WTC11 (cell line): ENCODE results near the gene PCID2. TPM values are rescaled to one million over a fixed set of nuclear protein-coding genes. Genes with fewer than 3 reads are reported as not detected.

ENCODE experiments used
- ATAC-seq: fragments of 200-7000 bp; cut with Tn5 transposase; 2 replicates; pipeline ENCODE4 v1.10.0; 2021; ENCODE audit warnings: mild to moderate bottlenecking, moderate library complexity
- CTCF ChIA-PET: fragments of 300-600 bp; sonication (Branson Sonifier 250); formaldehyde crosslinking; loops from one replicate; lab custom pipeline; 2021; ENCODE audit warnings: antibody characterized with exemption; lab: Charles Lee
- POLR2A ChIA-PET: fragments of 350-600 bp; sonication (Branson Sonifier 250); formaldehyde crosslinking; loops from one replicate; lab custom pipeline; 2021; ENCODE audit warnings: antibody characterized with exemption; lab: Charles Lee
- DNase-seq: peaks from one replicate; pipeline ENCODE4 v3.0.0; 2021; ENCODE audit warnings: low spot score
- H3K27ac Mint-ChIP-seq: 2 replicates; pipeline ENCODE4 v1.8.0; 2021; ENCODE audit warnings: mixed read lengths
- H3K27me3 Mint-ChIP-seq: 2 replicates; pipeline ENCODE4 v1.8.0; 2021; ENCODE audit warnings: low read depth, mild to moderate bottlenecking, moderate library complexity, mixed read lengths
- H3K36me3 Mint-ChIP-seq: 2 replicates; pipeline ENCODE4 v1.8.0; 2021; ENCODE audit warnings: mixed read lengths
- H3K4me1 Mint-ChIP-seq: 2 replicates; pipeline ENCODE4 v1.8.0; 2022; ENCODE audit warnings: mixed read lengths
- H3K4me3 Mint-ChIP-seq: 2 replicates; pipeline ENCODE4 v1.8.0; 2021; ENCODE audit warnings: mild to moderate bottlenecking, moderate library complexity, mixed read lengths
- H3K9me3 Mint-ChIP-seq: 2 replicates; pipeline ENCODE4 v1.8.0; 2021; ENCODE audit warnings: mixed read lengths
- CREM ChIP-seq: sonication (generic); formaldehyde crosslinking; IDR thresholded peaks from 2 replicates; pipeline ENCODE4 v1.8.1; 2022; ENCODE audit warnings: mild to moderate bottlenecking, missing genetic modification reagents, moderate library complexity
- FOXJ3 ChIP-seq: sonication (generic); formaldehyde crosslinking; IDR thresholded peaks from 2 replicates; pipeline ENCODE4 v1.9.0; 2021; ENCODE audit warnings: missing genetic modification reagents, mild to moderate bottlenecking, borderline replicate concordance
- GTF2I ChIP-seq: fragments of 250-450 bp; sonication (Bioruptor Pico); conservative IDR thresholded peaks from 2 replicates; pipeline ENCODE4 v1.4.0; 2021; ENCODE audit warnings: mild to moderate bottlenecking
- MYBL2 ChIP-seq: sonication (generic); formaldehyde crosslinking; IDR thresholded peaks from 2 replicates; pipeline ENCODE4 v1.8.1; 2023; ENCODE audit warnings: mild to moderate bottlenecking, moderate library complexity, missing genetic modification reagents
- NFATC4 ChIP-seq: fragments of 250-450 bp; sonication (Bioruptor Pico); IDR thresholded peaks from 2 replicates; pipeline ENCODE4 v1.9.0; 2021; ENCODE audit warnings: mild to moderate bottlenecking
- NFYB ChIP-seq: sonication (generic); formaldehyde crosslinking; conservative IDR thresholded peaks from 2 replicates; pipeline ENCODE4 v1.8.0; 2022; ENCODE audit warnings: low read depth, missing genetic modification reagents
- RELA ChIP-seq: sonication (generic); formaldehyde crosslinking; IDR thresholded peaks from 2 replicates; pipeline ENCODE4 v1.8.1; 2022; ENCODE audit warnings: missing genetic modification reagents, mild to moderate bottlenecking, borderline replicate concordance
- SP1 ChIP-seq: sonication (generic); formaldehyde crosslinking; conservative IDR thresholded peaks from 2 replicates; pipeline ENCODE4 v1.8.1; 2022; ENCODE audit warnings: missing genetic modification reagents
- TEAD4 ChIP-seq: sonication (generic); formaldehyde crosslinking; IDR thresholded peaks from 2 replicates; pipeline ENCODE4 v1.8.0; 2022; ENCODE audit warnings: mild to moderate bottlenecking, missing genetic modification reagents
- ZNF423 ChIP-seq: fragments of 250-450 bp; sonication (Bioruptor Pico); IDR thresholded peaks from 2 replicates; pipeline ENCODE4 v2.1.2; 2022; ENCODE audit warnings: mild to moderate bottlenecking, moderate library complexity
- ZNF671 ChIP-seq: fragments of 250-450 bp; sonication (Bioruptor Pico); IDR thresholded peaks from 2 replicates; pipeline ENCODE4 v1.8.0; 2021; ENCODE audit warnings: mild to moderate bottlenecking
- total RNA-seq: library from RNA; stranded (reverse); gene quantifications from 3 replicates; pipeline ENCODE4 v1.2.3, GENCODE V29; 2021
- TF ChIP-seq, protein P1 (sequence below): sonication (generic); formaldehyde crosslinking; IDR thresholded peaks from 2 replicates; pipeline ENCODE4 v1.8.0; 2022; ENCODE audit warnings: mild to moderate bottlenecking, missing genetic modification reagents
- TF ChIP-seq, protein P2 (sequence below): sonication (generic); formaldehyde crosslinking; IDR thresholded peaks from 2 replicates; pipeline ENCODE4 v1.8.0; 2022; ENCODE audit warnings: mild to moderate bottlenecking, missing genetic modification reagents
- TF ChIP-seq, protein P3 (sequence below): sonication (generic); formaldehyde crosslinking; IDR thresholded peaks from 2 replicates; pipeline ENCODE4 v1.8.1; 2022; ENCODE audit warnings: mild to moderate bottlenecking, missing genetic modification reagents, moderate library complexity, borderline replicate concordance
- TF ChIP-seq, protein P4 (sequence below): sonication (generic); formaldehyde crosslinking; IDR thresholded peaks from 2 replicates; pipeline ENCODE4 v1.8.0; 2023; ENCODE audit warnings: mild to moderate bottlenecking, missing genetic modification reagents
- TF ChIP-seq, protein P5 (sequence below): sonication (generic); formaldehyde crosslinking; IDR thresholded peaks from 2 replicates; pipeline ENCODE4 v1.8.1; 2022; ENCODE audit warnings: missing genetic modification reagents, borderline replicate concordance
- TF ChIP-seq, protein P6 (sequence below): fragments of 250-450 bp; sonication (Bioruptor Pico); IDR thresholded peaks from 2 replicates; pipeline ENCODE4 v1.9.0; 2021; ENCODE audit warnings: mild to moderate bottlenecking
- TF ChIP-seq, protein P7 (sequence below): sonication (generic); formaldehyde crosslinking; IDR thresholded peaks from 2 replicates; pipeline ENCODE4 v1.8.0; 2022; ENCODE audit warnings: mild to moderate bottlenecking, missing genetic modification reagents
- TF ChIP-seq, protein P8 (sequence below): sonication (generic); formaldehyde crosslinking; IDR thresholded peaks from 2 replicates; pipeline ENCODE4 v1.8.1; 2023; ENCODE audit warnings: mild to moderate bottlenecking, missing genetic modification reagents
- TF ChIP-seq, protein P9 (sequence below): sonication (generic); formaldehyde crosslinking; IDR thresholded peaks from 2 replicates; pipeline ENCODE4 v1.8.1; 2023; ENCODE audit warnings: mild to moderate bottlenecking, moderate library complexity, missing genetic modification reagents

Gene PCID2
- total RNA-seq, 1 experiment from 2014 or later: 69.4 TPM

DNA sequence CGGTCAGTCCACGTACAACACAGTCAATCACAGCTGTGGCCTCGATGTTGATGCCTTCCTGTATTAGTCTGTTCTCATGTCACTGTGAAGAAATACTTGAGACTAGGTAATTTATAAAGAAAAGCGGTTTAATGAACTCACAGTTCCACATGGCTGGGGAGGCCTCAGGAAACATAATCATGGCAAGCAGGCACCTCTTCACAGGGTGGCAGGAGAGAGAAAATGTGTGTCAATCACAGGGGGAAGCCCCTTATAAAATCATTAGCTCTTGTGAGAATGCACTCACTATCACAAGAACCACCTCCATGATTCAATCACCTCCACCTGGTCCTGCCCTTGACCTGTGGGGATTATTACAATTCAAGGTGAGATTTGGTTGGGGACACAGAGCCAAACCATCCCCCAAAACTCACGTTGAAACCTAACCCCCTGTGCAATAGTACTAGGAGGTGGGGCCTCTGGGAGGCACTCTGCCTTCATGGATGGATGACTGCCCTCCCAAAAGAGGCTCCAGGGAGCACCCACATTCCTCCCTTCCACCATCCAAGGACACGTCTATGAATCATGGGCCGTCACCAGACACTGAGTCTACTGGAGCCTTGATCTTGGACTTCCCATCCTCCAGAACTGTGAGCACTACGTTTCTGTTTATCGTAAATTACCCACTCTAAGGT, 52.4 kb downstream of the PCID2 start:
- Mint-ChIP-seq H3K36me3 (no peaks in the 10 kb centered on the region), H3K9me3 (peaks cover 12% of the 10 kb centered on the region), H3K4me3 (no peak overlapping the region), H3K27ac (no peak overlapping the region), H3K4me1 (peaks cover 29% of the 10 kb centered on the region), H3K27me3 (peaks cover 21% of the 10 kb centered on the region)
- no peak for ATAC-seq
- POLR2A ChIA-PET: no interaction called here
- TF ChIP-seq, protein P1, sequence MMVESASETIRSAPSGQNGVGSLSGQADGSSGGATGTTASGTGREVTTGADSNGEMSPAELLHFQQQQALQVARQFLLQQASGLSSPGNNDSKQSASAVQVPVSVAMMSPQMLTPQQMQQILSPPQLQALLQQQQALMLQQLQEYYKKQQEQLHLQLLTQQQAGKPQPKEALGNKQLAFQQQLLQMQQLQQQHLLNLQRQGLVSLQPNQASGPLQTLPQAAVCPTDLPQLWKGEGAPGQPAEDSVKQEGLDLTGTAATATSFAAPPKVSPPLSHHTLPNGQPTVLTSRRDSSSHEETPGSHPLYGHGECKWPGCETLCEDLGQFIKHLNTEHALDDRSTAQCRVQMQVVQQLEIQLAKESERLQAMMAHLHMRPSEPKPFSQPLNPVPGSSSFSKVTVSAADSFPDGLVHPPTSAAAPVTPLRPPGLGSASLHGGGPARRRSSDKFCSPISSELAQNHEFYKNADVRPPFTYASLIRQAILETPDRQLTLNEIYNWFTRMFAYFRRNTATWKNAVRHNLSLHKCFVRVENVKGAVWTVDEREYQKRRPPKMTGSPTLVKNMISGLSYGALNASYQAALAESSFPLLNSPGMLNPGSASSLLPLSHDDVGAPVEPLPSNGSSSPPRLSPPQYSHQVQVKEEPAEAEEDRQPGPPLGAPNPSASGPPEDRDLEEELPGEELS (CRISPR knock-in tag): no peak
- TF ChIP-seq, protein P2, sequence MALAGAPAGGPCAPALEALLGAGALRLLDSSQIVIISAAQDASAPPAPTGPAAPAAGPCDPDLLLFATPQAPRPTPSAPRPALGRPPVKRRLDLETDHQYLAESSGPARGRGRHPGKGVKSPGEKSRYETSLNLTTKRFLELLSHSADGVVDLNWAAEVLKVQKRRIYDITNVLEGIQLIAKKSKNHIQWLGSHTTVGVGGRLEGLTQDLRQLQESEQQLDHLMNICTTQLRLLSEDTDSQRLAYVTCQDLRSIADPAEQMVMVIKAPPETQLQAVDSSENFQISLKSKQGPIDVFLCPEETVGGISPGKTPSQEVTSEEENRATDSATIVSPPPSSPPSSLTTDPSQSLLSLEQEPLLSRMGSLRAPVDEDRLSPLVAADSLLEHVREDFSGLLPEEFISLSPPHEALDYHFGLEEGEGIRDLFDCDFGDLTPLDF (CRISPR knock-in tag): no peak
- TF ChIP-seq, protein P3, sequence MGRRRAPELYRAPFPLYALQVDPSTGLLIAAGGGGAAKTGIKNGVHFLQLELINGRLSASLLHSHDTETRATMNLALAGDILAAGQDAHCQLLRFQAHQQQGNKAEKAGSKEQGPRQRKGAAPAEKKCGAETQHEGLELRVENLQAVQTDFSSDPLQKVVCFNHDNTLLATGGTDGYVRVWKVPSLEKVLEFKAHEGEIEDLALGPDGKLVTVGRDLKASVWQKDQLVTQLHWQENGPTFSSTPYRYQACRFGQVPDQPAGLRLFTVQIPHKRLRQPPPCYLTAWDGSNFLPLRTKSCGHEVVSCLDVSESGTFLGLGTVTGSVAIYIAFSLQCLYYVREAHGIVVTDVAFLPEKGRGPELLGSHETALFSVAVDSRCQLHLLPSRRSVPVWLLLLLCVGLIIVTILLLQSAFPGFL (CRISPR knock-in tag): no peak
- TF ChIP-seq NFATC4 (CRISPR knock-in tag) (no peak), ZNF671 (CRISPR knock-in tag) (no peak), RELA (CRISPR knock-in tag) (no peak), ZNF423 (CRISPR knock-in tag) (no peak), GTF2I (CRISPR knock-in tag) (no peak), MYBL2 (no peak), SP1 (CRISPR knock-in tag) (no peak), NFYB (CRISPR knock-in tag) (no peak), FOXJ3 (CRISPR knock-in tag) (no peak), CREM (CRISPR knock-in tag) (no peak), TEAD4 (CRISPR knock-in tag) (no peak)
- TF ChIP-seq, protein P4, sequence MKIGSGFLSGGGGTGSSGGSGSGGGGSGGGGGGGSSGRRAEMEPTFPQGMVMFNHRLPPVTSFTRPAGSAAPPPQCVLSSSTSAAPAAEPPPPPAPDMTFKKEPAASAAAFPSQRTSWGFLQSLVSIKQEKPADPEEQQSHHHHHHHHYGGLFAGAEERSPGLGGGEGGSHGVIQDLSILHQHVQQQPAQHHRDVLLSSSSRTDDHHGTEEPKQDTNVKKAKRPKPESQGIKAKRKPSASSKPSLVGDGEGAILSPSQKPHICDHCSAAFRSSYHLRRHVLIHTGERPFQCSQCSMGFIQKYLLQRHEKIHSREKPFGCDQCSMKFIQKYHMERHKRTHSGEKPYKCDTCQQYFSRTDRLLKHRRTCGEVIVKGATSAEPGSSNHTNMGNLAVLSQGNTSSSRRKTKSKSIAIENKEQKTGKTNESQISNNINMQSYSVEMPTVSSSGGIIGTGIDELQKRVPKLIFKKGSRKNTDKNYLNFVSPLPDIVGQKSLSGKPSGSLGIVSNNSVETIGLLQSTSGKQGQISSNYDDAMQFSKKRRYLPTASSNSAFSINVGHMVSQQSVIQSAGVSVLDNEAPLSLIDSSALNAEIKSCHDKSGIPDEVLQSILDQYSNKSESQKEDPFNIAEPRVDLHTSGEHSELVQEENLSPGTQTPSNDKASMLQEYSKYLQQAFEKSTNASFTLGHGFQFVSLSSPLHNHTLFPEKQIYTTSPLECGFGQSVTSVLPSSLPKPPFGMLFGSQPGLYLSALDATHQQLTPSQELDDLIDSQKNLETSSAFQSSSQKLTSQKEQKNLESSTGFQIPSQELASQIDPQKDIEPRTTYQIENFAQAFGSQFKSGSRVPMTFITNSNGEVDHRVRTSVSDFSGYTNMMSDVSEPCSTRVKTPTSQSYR (CRISPR knock-in tag): no peak
- TF ChIP-seq, protein P5, sequence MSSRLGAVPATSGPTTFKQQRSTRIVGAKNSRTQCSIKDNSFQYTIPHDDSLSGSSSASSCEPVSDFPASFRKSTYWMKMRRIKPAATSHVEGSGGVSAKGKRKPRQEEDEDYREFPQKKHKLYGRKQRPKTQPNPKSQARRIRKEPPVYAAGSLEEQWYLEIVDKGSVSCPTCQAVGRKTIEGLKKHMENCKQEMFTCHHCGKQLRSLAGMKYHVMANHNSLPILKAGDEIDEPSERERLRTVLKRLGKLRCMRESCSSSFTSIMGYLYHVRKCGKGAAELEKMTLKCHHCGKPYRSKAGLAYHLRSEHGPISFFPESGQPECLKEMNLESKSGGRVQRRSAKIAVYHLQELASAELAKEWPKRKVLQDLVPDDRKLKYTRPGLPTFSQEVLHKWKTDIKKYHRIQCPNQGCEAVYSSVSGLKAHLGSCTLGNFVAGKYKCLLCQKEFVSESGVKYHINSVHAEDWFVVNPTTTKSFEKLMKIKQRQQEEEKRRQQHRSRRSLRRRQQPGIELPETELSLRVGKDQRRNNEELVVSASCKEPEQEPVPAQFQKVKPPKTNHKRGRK (CRISPR knock-in tag): no peak
- TF ChIP-seq, protein P6, sequence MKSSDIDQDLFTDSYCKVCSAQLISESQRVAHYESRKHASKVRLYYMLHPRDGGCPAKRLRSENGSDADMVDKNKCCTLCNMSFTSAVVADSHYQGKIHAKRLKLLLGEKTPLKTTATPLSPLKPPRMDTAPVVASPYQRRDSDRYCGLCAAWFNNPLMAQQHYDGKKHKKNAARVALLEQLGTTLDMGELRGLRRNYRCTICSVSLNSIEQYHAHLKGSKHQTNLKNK (CRISPR knock-in tag): no peak
- TF ChIP-seq, protein P7, sequence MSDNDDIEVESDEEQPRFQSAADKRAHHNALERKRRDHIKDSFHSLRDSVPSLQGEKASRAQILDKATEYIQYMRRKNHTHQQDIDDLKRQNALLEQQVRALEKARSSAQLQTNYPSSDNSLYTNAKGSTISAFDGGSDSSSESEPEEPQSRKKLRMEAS (CRISPR knock-in tag): no peak
- TF ChIP-seq, protein P8, sequence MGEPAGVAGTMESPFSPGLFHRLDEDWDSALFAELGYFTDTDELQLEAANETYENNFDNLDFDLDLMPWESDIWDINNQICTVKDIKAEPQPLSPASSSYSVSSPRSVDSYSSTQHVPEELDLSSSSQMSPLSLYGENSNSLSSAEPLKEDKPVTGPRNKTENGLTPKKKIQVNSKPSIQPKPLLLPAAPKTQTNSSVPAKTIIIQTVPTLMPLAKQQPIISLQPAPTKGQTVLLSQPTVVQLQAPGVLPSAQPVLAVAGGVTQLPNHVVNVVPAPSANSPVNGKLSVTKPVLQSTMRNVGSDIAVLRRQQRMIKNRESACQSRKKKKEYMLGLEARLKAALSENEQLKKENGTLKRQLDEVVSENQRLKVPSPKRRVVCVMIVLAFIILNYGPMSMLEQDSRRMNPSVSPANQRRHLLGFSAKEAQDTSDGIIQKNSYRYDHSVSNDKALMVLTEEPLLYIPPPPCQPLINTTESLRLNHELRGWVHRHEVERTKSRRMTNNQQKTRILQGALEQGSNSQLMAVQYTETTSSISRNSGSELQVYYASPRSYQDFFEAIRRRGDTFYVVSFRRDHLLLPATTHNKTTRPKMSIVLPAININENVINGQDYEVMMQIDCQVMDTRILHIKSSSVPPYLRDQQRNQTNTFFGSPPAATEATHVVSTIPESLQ (CRISPR knock-in tag): no peak
- TF ChIP-seq, protein P9, sequence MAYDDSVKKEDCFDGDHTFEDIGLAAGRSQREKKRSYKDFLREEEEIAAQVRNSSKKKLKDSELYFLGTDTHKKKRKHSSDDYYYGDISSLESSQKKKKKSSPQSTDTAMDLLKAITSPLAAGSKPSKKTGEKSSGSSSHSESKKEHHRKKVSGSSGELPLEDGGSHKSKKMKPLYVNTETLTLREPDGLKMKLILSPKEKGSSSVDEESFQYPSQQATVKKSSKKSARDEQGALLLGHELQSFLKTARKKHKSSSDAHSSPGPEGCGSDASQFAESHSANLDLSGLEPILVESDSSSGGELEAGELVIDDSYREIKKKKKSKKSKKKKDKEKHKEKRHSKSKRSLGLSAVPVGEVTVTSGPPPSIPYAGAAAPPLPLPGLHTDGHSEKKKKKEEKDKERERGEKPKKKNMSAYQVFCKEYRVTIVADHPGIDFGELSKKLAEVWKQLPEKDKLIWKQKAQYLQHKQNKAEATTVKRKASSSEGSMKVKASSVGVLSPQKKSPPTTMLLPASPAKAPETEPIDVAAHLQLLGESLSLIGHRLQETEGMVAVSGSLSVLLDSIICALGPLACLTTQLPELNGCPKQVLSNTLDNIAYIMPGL (CRISPR knock-in tag): no peak
- CTCF ChIA-PET: interaction anchor here (1.3 kb wide), 1 partner anchor 295 kb away, joined by 3 read pairs; no protein-coding TSS in a partner anchor
- no peak for DNase-seq
